ENCODE measurements around the gene ADD1. TPM values are rescaled to one million over a fixed set of nuclear protein-coding genes. Genes with fewer than 3 reads are reported as not detected.

Gene ADD1
- total and polyA plus RNA-seq, 8 donors = 70.9 to 160 (median 92.0) TPM

DNA sequence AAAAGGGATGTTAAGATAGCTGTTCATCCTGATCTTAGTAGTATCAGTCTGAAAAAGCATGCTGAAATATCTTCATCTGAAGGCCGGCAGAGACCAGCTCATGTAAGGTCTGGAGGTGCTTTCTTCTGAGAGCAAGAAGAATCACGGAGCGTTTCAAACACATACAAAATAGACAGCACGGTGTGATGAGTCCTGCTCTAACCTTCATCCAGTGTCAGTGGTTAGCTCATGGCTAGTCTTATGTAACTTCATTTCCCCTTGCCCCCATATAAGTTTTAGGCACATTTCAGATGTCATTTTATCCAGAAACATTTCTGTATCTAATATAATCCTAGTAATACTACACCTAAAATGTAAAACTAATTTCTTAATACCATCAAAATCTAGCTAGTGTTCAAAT lies 27.8 kb downstream of the ADD1 start:
- no peaks in the 10 kb centered on the region for H3K9me3 ChIP-seq
- no peak for FAIRE-seq
- TF ChIP-seq, protein P1, sequence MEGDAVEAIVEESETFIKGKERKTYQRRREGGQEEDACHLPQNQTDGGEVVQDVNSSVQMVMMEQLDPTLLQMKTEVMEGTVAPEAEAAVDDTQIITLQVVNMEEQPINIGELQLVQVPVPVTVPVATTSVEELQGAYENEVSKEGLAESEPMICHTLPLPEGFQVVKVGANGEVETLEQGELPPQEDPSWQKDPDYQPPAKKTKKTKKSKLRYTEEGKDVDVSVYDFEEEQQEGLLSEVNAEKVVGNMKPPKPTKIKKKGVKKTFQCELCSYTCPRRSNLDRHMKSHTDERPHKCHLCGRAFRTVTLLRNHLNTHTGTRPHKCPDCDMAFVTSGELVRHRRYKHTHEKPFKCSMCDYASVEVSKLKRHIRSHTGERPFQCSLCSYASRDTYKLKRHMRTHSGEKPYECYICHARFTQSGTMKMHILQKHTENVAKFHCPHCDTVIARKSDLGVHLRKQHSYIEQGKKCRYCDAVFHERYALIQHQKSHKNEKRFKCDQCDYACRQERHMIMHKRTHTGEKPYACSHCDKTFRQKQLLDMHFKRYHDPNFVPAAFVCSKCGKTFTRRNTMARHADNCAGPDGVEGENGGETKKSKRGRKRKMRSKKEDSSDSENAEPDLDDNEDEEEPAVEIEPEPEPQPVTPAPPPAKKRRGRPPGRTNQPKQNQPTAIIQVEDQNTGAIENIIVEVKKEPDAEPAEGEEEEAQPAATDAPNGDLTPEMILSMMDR (IDR thresholded peaks at IDR 0.05) = no peak
- intact Hi-C loops (cut with DNase I) = no loop called here
- no peaks in the 10 kb centered on the region for H3K36me3 ChIP-seq
- no peak overlapping the region for H3K27ac ChIP-seq
- H3K4me1 ChIP-seq = peaks cover 25 to 52% (median 40%) of the 10 kb centered on the region in 3 donors
- ATAC-seq = no peak
- H3K4me3 ChIP-seq = no peak overlapping the region
- H3K27me3 ChIP-seq = no peaks in the 10 kb centered on the region
- 88 to 95% methylated on average over 4 of the region's 4 CpGs for WGBS, 2 donors
- DNase-seq = no peak

DNA sequence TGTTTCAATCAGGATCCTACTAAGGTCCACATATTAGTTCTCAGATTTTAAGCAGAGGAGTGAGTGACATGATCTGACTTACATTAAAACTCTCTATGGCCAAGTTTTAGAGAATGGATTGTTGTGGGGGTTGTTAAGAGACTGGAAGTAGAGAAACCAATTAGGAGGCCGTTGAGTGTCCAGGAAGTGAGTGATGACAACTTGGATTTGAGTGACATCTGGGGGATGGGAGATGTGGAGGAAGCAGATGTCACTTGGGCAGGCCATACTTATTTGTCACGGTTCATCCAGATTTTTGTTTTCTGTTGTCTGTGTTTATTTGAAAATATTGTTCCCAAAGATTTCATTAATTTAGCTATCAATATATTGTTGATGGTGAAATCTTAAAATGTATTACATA lies 28.3 kb downstream of the ADD1 start:
- FAIRE-seq (no peak), ATAC-seq (no peak), DNase-seq (no peak)
- TF ChIP-seq, protein P1 (IDR thresholded peaks at IDR 0.05) = no peak
- no peak overlapping the region for H3K4me3 ChIP-seq
- intact Hi-C loops (cut with DNase I) = no loop called here
- no peaks in the 10 kb centered on the region for H3K9me3 ChIP-seq
- no peaks in the 10 kb centered on the region for H3K27me3 ChIP-seq
- H3K36me3 ChIP-seq = no peaks in the 10 kb centered on the region
- peaks cover 25 to 52% (median 40%) of the 10 kb centered on the region in 3 donors for H3K4me1 ChIP-seq
- no peak overlapping the region for H3K27ac ChIP-seq
- WGBS, 2 donors = 64 to 70% methylated on average over 2 of the region's 2 CpGs

DNA sequence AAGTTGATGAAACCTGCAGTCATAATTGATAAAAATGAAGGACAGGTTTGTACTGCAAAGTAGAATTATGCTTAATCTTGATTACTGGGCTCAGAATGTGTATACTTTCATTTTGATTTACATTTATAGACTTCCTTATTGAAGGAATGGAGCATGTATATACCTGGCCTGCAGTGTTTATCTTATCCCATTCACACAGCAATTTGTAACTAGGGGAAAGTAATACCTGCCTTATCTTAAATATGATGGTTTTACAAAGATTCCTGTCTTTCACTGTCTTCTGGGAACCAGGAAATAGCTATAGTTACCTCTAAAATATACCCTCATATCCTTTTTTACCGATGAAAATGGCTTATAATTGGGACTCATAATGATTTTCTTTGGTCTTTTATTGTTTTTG lies 29.7 kb downstream of the ADD1 start:
- no peaks in the 10 kb centered on the region for H3K36me3 ChIP-seq
- intact Hi-C loops (cut with DNase I) = no loop called here
- ATAC-seq = peak in 2 of 4 donors; percentile 7 to 9
- 29 to 38% methylated on average over 1 of the region's 1 CpG for WGBS, 2 donors
- H3K27ac ChIP-seq = peak overlapping the region in 2 of 4 donors; percentile 13 to 22
- FAIRE-seq = peak; percentile 32
- peaks cover 16 to 40% (median 29%) of the 10 kb centered on the region in 3 donors for H3K4me1 ChIP-seq
- H3K27me3 ChIP-seq = no peaks in the 10 kb centered on the region
- H3K9me3 ChIP-seq = no peaks in the 10 kb centered on the region
- DNase-seq = no peak
- H3K4me3 ChIP-seq = no peak overlapping the region
- TF ChIP-seq, protein P1 (IDR thresholded peaks at IDR 0.05) = no peak

DNA sequence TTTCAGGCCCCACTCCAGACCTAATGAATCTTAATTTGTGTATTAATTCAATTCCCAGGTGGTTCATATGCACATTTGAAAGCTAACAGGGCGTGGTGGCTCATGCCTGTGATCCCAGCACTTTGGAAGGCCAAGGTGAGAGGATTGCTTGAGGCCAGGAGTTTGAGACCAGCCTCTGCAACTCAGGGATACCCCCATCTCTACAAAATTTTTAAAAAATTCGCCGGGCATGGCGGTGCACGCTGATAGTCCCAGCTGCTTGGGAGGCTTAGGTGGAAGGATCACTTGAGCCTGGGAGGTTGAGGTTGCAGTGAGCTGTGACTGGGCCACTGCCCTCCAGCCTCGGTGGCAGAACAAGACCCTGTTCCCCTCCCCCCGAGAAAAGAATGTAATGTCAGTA lies 31.2 kb downstream of the ADD1 start:
- Histone ChIP-seq H3K36me3 (no peaks in the 10 kb centered on the region), H3K27me3 (no peaks in the 10 kb centered on the region), H3K27ac (no peak overlapping the region), H3K9me3 (no peaks in the 10 kb centered on the region), H3K4me3 (no peak overlapping the region), H3K4me1 (peaks cover 3 to 25% (median 14%) of the 10 kb centered on the region in 3 donors)
- 90 to 94% methylated on average over 7 of the region's 7 CpGs for WGBS, 2 donors
- ATAC-seq (no peak), FAIRE-seq (no peak), DNase-seq (no peak)
- intact Hi-C loops (cut with DNase I) = no loop called here
- TF ChIP-seq, protein P1 (IDR thresholded peaks at IDR 0.05) = no peak

DNA sequence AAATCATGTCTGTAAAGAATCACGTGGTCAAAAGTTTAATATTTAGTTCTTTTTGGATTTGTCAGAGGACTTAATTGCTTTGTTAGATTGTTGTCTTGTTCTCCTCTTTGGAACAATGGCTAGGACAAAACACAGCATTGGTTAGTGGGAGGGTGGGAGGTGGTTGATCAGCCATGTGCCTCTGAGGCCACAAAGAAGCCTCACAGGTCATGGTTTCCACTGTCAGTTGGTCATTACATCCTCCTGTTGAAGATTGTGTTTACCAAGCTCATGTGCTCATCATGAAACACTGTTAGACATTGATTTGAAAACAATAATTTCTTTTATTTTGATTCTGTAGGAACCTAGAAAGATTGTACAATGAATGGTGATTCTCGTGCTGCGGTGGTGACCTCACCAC lies 31.9 kb downstream of the ADD1 start:
- Histone ChIP-seq H3K4me3 (no peak overlapping the region), H3K27me3 (no peaks in the 10 kb centered on the region), H3K36me3 (no peaks in the 10 kb centered on the region), H3K9me3 (no peaks in the 10 kb centered on the region), H3K27ac (no peak overlapping the region), H3K4me1 (peaks cover 0 to 18% (median 7%) of the 10 kb centered on the region in 3 donors)
- no peak for FAIRE-seq
- ATAC-seq = no peak
- intact Hi-C loops (cut with DNase I) = no loop called here
- TF ChIP-seq, protein P1 (IDR thresholded peaks at IDR 0.05) = no peak
- 88% methylated on average over 3 of the region's 3 CpGs for WGBS, 2 donors
- DNase-seq = no peak
